GM18867 (cell line): ENCODE measurements around the gene P4HA2.
A peak's percentile ranks its signal among the peaks of the same experiment; 100 is the strongest.

Source experiments
- ATAC-seq: cut with Tn5 transposase; IDR thresholded peaks from one replicate; pipeline ENCODE4 v1.9.1; 2021; ENCODE audit warnings: mild to moderate bottlenecking, moderate library complexity; ENCODE audit not compliant: unreplicated experiment

P4HA2 gene

GRCh38 chr5:132265336-132266030, 37.8 kb upstream of the P4HA2 start:
- ATAC-seq, result no peak

GRCh38 chr5:132264546-132265335, 37.1 kb upstream of the P4HA2 start:
- no peak for ATAC-seq

GRCh38 chr5:132263548-132264261, 36.1 kb upstream of the P4HA2 start:
- no peak for ATAC-seq

GRCh38 chr5:132262882-132263547, 35.4 kb upstream of the P4HA2 start:
- no peak for ATAC-seq

- no peak for ATAC-seq
Measured at GRCh38 chr5:132261881-132262845, 34.5 kb upstream of the P4HA2 start.

- ATAC-seq, result peak; percentile 55
Measured at GRCh38 chr5:132260714-132261551, 33.3 kb upstream of the P4HA2 start.

GRCh38 chr5:132260051-132260450, 32.4 kb upstream of the P4HA2 start:
- no peak for ATAC-seq

GRCh38 chr5:132259069-132259851, 31.6 kb upstream of the P4HA2 start:
- ATAC-seq, result no peak

GRCh38 chr5:132258102-132259068, 30.7 kb upstream of the P4HA2 start:
- ATAC-seq, result no peak

GRCh38 chr5:132257131-132258101, 29.8 kb upstream of the P4HA2 start, which contains the start of gene PDLIM4:
Gene PDLIM4, plus strand, starts transcription at chr5:132257696. Its CDS starts 39 bp downstream, at chr5:132257735.
- no peak for ATAC-seq

- no peak for ATAC-seq
Measured at GRCh38 chr5:132256783-132257130, 29.1 kb upstream of the P4HA2 start.

- ATAC-seq, result no peak
Measured at GRCh38 chr5:132256086-132256782, 28.6 kb upstream of the P4HA2 start.

- ATAC-seq, result no peak
Measured at GRCh38 chr5:132254321-132254977, 26.8 kb upstream of the P4HA2 start.

- ATAC-seq, result no peak
Measured at GRCh38 chr5:132253452-132254320, 26.0 kb upstream of the P4HA2 start.
